ENCODE data around the gene RAMACL. TPM values are rescaled to one million over a fixed set of nuclear protein-coding genes. Genes with fewer than 3 reads are reported as not detected.

Gene RAMACL
- total and polyA plus RNA-seq, 2 experiments from 2014 or later = 1.1 TPM

DNA sequence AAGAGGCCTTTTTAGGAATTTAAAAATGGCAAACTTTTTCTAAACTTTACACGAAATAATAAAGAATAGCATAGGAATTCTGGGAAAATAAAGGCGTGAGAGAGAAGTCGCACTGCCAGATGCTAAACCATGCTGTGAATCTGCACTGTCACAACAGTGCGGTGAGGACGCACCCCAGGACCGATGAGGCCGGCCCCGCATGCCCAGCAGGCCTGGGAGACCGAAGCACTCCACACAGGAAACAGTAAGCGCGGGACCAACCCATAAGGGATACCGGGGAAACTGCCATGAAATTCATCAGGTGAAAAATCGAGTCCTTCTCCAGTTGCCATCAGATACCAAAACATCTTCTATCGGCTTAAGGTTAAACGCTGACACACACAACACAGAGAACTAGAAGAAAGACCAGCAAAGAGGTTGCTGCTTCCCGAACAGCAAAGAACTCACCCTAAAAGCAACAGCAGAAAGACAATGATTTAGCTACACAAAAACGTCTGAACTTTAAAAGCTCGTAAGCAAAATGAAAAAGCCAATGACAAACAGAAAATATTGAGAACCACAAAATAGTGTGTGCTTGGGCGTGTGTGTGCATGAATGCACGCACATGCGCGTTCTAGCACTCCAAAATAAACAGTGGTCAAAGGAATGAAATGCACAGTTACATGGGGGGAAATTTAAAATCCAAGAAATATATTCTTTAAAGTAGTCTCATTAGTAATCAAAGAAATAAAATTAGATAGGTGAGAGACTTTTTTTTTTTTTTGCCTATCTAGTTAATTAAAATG lies 15.4 kb downstream of the RAMACL start:
- H2AFZ ChIP-seq = no peak overlapping the region

DNA sequence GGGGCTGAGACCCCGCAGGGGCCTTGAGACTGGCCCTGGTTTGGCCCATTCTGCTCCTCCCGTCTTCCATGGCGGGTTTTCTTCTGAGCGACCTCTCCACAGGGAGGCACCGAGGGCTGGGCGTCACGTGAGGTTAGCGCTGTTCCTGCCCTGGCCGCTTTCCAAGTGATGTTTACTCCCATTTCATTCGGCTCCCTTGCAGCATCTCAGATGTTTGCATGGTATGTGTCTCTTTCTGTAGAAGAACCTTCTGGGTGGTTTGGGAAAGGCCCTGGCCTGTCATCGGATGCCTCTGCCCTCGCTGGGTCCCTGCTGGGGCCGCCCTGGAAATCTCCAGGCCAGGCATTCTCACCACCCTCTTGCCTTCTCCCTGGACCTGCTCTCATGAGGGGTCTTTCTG lies 17.3 kb downstream of the RAMACL start:
- H3K4me3 ChIP-seq = no peak overlapping the region
- H3K36me3 ChIP-seq (replicated peaks; ENCODE audit: insufficient read depth, low read depth) = no peaks in the 10 kb centered on the region
- no peaks in the 10 kb centered on the region for H3K9me3 ChIP-seq (ENCODE audit: low read depth)
- peaks cover 2% of the 10 kb centered on the region for H4K20me1 ChIP-seq (ENCODE audit: insufficient read depth, poor library complexity, severe bottlenecking)
- DNase-seq (ENCODE audit: low spot score) = no peak
- 95% methylated on average over 13 of the region's 13 CpGs for WGBS (ENCODE audit: low lambda C conversion rate, missing lambda C conversion rate)
- H3K79me2 ChIP-seq = peaks cover 23% of the 10 kb centered on the region
- H3K27me3 ChIP-seq = no peaks in the 10 kb centered on the region
- no peak overlapping the region for H2AFZ ChIP-seq
- H3K9me2 ChIP-seq (replicated peaks; ENCODE audit: insufficient read depth) = no peaks in the 10 kb centered on the region
- no peaks in the 10 kb centered on the region for H3K4me1 ChIP-seq (ENCODE audit: insufficient read depth)
- TF ChIP-seq, protein P1, sequence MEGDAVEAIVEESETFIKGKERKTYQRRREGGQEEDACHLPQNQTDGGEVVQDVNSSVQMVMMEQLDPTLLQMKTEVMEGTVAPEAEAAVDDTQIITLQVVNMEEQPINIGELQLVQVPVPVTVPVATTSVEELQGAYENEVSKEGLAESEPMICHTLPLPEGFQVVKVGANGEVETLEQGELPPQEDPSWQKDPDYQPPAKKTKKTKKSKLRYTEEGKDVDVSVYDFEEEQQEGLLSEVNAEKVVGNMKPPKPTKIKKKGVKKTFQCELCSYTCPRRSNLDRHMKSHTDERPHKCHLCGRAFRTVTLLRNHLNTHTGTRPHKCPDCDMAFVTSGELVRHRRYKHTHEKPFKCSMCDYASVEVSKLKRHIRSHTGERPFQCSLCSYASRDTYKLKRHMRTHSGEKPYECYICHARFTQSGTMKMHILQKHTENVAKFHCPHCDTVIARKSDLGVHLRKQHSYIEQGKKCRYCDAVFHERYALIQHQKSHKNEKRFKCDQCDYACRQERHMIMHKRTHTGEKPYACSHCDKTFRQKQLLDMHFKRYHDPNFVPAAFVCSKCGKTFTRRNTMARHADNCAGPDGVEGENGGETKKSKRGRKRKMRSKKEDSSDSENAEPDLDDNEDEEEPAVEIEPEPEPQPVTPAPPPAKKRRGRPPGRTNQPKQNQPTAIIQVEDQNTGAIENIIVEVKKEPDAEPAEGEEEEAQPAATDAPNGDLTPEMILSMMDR (IDR thresholded peaks at IDR 0.05; ENCODE audit: poor library complexity) = no peak
- TF ChIP-seq EZH2phosphoT487 (IDR thresholded peaks at IDR 0.05; ENCODE audit: low read depth, severe bottlenecking, unreplicated experiment) (no peak), EZH2 (IDR thresholded peaks at IDR 0.05; ENCODE audit: borderline replicate concordance) (no peak)
- no peak overlapping the region for H3K27ac ChIP-seq
- H3K4me2 ChIP-seq = no peak overlapping the region

More for the DNA sequence above, 15.4 kb downstream of the RAMACL start:
- H3K4me3 ChIP-seq = no peak overlapping the region
- peaks cover 2% of the 10 kb centered on the region for H4K20me1 ChIP-seq (ENCODE audit: insufficient read depth, poor library complexity, severe bottlenecking)
- H3K36me3 ChIP-seq (replicated peaks; ENCODE audit: insufficient read depth, low read depth) = no peaks in the 10 kb centered on the region
- no peak for TF ChIP-seq EZH2phosphoT487 (IDR thresholded peaks at IDR 0.05; ENCODE audit: low read depth, severe bottlenecking, unreplicated experiment)
- no peak for TF ChIP-seq EZH2 (IDR thresholded peaks at IDR 0.05; ENCODE audit: borderline replicate concordance)
- H3K9me2 ChIP-seq (replicated peaks; ENCODE audit: insufficient read depth) = no peaks in the 10 kb centered on the region
- peaks cover 27% of the 10 kb centered on the region for H3K79me2 ChIP-seq
- no peak overlapping the region for H3K27ac ChIP-seq
- H3K4me1 ChIP-seq (ENCODE audit: insufficient read depth) = no peaks in the 10 kb centered on the region
- no peak for DNase-seq (ENCODE audit: low spot score)
- no peaks in the 10 kb centered on the region for H3K9me3 ChIP-seq (ENCODE audit: low read depth)
- H3K4me2 ChIP-seq = no peak overlapping the region
- 88% methylated on average over 22 of the region's 22 CpGs for WGBS (ENCODE audit: low lambda C conversion rate, missing lambda C conversion rate)
- no peaks in the 10 kb centered on the region for H3K27me3 ChIP-seq

DNA sequence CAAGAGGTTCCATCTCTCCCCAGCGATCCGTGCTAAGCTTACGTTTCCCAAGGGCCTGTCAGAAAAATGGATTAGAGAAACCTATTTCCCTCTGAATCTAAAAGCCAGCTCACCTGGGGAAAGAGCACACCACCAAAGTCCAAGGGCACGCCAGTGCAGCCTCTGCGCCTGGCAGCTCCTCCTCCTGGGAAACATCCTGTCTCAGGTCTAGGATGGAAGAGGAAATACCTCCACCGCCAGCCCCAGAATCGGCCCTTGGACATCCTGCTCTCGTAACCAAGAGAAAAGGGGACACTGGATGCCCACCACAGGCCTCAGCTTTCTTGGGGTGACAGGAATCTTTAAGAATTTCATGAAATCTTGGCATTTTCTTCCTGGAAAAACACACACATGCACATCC lies 18.7 kb downstream of the RAMACL start:
- WGBS (ENCODE audit: low lambda C conversion rate, missing lambda C conversion rate) = 97% methylated on average over 8 of the region's 8 CpGs
- Histone ChIP-seq H4K20me1 (ENCODE audit: insufficient read depth, poor library complexity, severe bottlenecking) (peaks cover 2% of the 10 kb centered on the region), H3K36me3 (replicated peaks; ENCODE audit: insufficient read depth, low read depth) (no peaks in the 10 kb centered on the region), H3K27me3 (no peaks in the 10 kb centered on the region), H3K79me2 (peaks cover 23% of the 10 kb centered on the region), H3K9me2 (replicated peaks; ENCODE audit: insufficient read depth) (no peaks in the 10 kb centered on the region), H3K4me2 (no peak overlapping the region), H3K4me3 (no peak overlapping the region), H3K4me1 (ENCODE audit: insufficient read depth) (no peaks in the 10 kb centered on the region), H3K27ac (no peak overlapping the region), H3K9me3 (ENCODE audit: low read depth) (no peaks in the 10 kb centered on the region), H2AFZ (no peak overlapping the region)
- no peak for DNase-seq (ENCODE audit: low spot score)
- TF ChIP-seq EZH2 (IDR thresholded peaks at IDR 0.05; ENCODE audit: borderline replicate concordance) (no peak), EZH2phosphoT487 (IDR thresholded peaks at IDR 0.05; ENCODE audit: low read depth, severe bottlenecking, unreplicated experiment) (no peak)
- TF ChIP-seq, protein P1 (IDR thresholded peaks at IDR 0.05; ENCODE audit: poor library complexity) = no peak

DNA sequence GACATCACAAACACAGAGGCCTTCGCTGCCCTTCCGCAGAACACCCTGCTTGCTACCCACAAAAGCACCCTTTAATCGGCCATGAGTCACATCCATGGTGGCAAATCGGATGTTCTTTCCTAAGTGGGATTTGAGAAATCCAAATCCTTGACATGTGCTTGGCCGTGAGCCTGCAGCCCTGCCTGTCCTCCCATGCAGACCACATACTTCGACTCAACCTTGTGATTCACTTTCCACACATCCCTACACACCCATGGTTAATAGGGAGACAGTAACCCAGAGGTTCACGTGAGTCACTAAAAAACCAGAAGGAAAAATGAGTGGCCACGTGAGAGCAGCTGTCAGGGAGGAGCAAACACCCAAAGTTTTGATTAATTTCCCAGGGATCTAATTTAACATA lies 19.4 kb downstream of the RAMACL start:
- TF ChIP-seq, protein P1 (IDR thresholded peaks at IDR 0.05; ENCODE audit: poor library complexity) = no peak
- TF ChIP-seq EZH2phosphoT487 (IDR thresholded peaks at IDR 0.05; ENCODE audit: low read depth, severe bottlenecking, unreplicated experiment) (no peak), EZH2 (IDR thresholded peaks at IDR 0.05; ENCODE audit: borderline replicate concordance) (no peak)
- peaks cover 23% of the 10 kb centered on the region for H3K79me2 ChIP-seq
- H3K27me3 ChIP-seq = no peaks in the 10 kb centered on the region
- H3K4me3 ChIP-seq = no peak overlapping the region
- no peak overlapping the region for H3K4me2 ChIP-seq
- no peaks in the 10 kb centered on the region for H3K36me3 ChIP-seq (replicated peaks; ENCODE audit: insufficient read depth, low read depth)
- H3K9me3 ChIP-seq (ENCODE audit: low read depth) = no peaks in the 10 kb centered on the region
- 79% methylated on average over 8 of the region's 8 CpGs for WGBS (ENCODE audit: low lambda C conversion rate, missing lambda C conversion rate)
- peaks cover 2% of the 10 kb centered on the region for H4K20me1 ChIP-seq (ENCODE audit: insufficient read depth, poor library complexity, severe bottlenecking)
- H3K9me2 ChIP-seq (replicated peaks; ENCODE audit: insufficient read depth) = no peaks in the 10 kb centered on the region
- no peaks in the 10 kb centered on the region for H3K4me1 ChIP-seq (ENCODE audit: insufficient read depth)
- no peak overlapping the region for H3K27ac ChIP-seq
- no peak overlapping the region for H2AFZ ChIP-seq
- peak; percentile 47 for DNase-seq (ENCODE audit: low spot score)
